ENCODE measurements around the gene RBPJ. TPM values are rescaled to one million over a fixed set of nuclear protein-coding genes. Genes with fewer than 3 reads are reported as not detected.
A peak's percentile ranks its signal among the peaks of the same experiment; 100 is the strongest.

RBPJ gene
- polyA plus RNA-seq, result 10 to 100 TPM; 11.8 to 25.9 TPM

DNA sequence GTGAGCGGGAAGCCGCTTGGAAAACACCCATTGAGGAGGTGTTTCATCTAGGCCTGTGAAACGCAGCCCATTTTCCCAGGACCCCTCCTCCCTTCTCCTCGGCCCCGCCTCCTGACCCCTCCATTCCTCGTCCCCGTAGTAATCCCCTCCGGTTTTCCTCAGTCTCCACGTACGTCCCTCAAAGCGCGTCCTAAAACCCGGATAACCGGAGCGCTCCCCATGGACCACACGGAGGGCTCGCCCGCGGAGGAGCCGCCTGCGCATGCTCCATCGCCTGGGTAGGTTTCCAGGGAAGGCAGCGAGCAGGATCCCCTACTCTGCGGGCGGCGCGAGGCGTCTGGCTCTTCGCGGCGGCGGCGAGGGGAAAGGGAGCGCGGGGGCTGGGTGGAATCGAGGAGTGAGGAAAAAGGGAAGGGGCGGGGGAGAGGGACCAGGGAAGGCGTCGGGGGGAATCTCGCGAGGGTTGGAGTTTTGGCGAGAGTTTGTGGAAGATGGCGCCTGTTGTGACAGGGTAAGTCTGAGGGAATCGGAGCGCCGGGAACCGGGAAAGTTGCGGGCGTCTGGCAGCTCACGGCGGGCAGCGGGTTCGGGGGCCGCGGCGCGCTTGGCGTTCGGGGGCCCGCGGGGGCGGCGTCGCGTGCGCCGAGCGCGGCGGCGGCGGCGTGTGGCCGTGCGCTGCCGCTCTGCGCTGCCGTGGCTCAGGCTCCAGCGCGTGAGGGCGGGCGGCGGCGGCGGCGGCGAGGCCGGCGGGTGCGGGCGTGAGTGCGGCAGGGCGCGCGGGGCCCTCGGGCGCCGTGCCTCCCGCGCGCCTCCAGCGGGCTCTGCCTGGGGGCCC lies at the start of gene RBPJ:
RBPJ (plus strand) TSS at position 477 of the 835 bp plus-strand sequence; CDS start at position 492, 15 bp downstream.
- Histone ChIP-seq H3K9me3 (ENCODE audit: control insufficient read depth in 2 of 2, insufficient read depth in 1 of 2, low read depth in 1 of 2, low read length in 1 of 2) (peaks cover 0 to 3% of the 10 kb centered on the region in 2 donors), H3K27me3 (ENCODE audit: control insufficient read depth in 1 of 2, insufficient read depth in 2 of 2, low read length in 2 of 2) (no peaks in the 10 kb centered on the region), H3K4me3 (ENCODE audit: low read depth in 1 of 2, low read length in 2 of 2) (peak within 1 kb of the TSS; percentile 71 to 93), H3K27ac (ENCODE audit: low read depth in 2 of 2, low read length in 1 of 2) (peak within 1 kb of the TSS; percentile 96 to 99), H3K36me3 (ENCODE audit: control insufficient read depth in 2 of 2, insufficient read depth in 2 of 2, low read length in 1 of 2) (no peaks in the 10 kb centered on the region), H3K4me1 (ENCODE audit: control insufficient read depth in 2 of 2, insufficient read depth in 2 of 2, low read length in 1 of 2) (peaks cover 0 to 3% of the 10 kb centered on the region in 2 donors)
- WGBS, 2 donors, result 0 to 1% methylated on average over 84 to 102 of the region's 102 CpGs

DNA sequence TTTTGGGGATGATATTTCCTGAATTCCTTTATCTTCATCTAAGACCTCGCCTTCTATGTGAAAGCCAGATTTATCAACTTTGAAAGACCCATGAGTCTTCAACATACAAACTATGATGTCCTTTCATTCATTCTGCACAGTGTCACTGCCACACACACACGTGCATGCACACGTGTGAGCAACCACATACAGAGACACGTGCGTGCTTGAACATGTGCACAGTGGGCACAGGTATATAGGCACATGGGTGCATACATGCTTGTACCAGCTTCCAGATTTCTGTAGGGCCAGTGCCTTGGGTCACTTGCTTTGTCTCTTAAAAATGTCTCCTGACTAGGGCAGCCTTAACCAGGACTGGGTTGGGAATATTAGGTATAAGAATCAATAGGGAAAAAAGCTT lies 49.1 kb upstream of the RBPJ start:
- Histone ChIP-seq H3K27me3 (ENCODE audit: control insufficient read depth in 1 of 2, insufficient read depth in 2 of 2, low read length in 2 of 2) (no peaks in the 10 kb centered on the region), H3K4me1 (ENCODE audit: control insufficient read depth in 2 of 2, insufficient read depth in 2 of 2, low read length in 1 of 2) (peaks cover 4 to 5% of the 10 kb centered on the region in 2 donors), H3K4me3 (ENCODE audit: low read depth in 1 of 2, low read length in 2 of 2) (no peak overlapping the region), H3K27ac (ENCODE audit: low read depth in 2 of 2, low read length in 1 of 2) (no peak overlapping the region), H3K9me3 (ENCODE audit: control insufficient read depth in 2 of 2, insufficient read depth in 1 of 2, low read depth in 1 of 2, low read length in 1 of 2) (no peaks in the 10 kb centered on the region), H3K36me3 (ENCODE audit: control insufficient read depth in 2 of 2, insufficient read depth in 2 of 2, low read length in 1 of 2) (no peaks in the 10 kb centered on the region)
- 92 to 94% methylated on average over 5 of the region's 5 CpGs for WGBS, 2 donors

DNA sequence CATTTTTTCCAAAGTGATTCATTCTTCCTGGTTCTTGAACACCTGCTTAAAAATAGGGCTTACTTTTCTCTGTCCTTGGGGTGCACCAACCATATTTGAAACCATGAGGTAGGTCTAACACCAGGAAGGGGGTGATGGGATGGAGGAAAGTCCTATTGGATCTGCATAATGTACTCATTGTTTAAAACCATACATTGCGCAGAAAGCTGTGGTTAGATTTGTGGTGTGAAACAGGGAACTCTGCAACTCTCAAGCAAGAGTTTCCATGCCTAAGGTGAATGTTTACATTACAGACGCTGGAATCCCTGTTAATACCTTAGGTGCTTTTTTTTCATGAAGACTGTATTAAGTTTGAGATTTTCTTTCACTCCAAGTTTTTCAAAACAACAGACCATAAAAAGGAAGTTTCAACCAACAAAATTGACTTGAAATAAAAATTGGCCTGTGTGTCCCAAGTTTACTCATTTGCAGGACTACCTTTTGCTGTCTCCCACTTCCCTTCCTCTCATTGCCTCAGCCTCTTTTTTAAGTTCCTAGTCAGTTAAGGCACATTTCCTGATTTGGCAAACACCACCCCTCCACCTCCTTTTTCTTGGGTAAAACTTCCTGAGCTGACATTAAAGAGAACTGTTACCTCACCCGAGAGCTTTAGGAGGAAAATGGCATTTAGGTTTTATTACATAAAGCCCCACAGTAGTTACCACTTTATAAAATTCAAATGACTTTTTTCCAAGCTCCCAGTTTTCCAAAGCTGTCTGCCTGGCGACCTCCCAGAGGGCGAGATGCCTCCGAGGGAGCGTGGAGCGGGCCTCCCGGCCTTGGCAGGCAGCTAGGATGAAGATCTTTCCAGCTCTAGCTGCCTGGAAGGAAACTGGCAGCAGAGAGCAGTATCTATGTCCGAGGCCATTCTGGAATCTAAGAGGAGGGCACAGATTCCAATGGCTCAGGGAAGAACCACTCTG lies 47.9 kb upstream of the RBPJ start:
- Histone ChIP-seq H3K4me3 (ENCODE audit: low read depth in 1 of 2, low read length in 2 of 2) (no peak overlapping the region), H3K27me3 (ENCODE audit: control insufficient read depth in 1 of 2, insufficient read depth in 2 of 2, low read length in 2 of 2) (no peaks in the 10 kb centered on the region), H3K27ac (ENCODE audit: low read depth in 2 of 2, low read length in 1 of 2) (peak overlapping the region; percentile 3 to 28), H3K4me1 (ENCODE audit: control insufficient read depth in 2 of 2, insufficient read depth in 2 of 2, low read length in 1 of 2) (peaks cover 4 to 5% of the 10 kb centered on the region in 2 donors), H3K9me3 (ENCODE audit: control insufficient read depth in 2 of 2, insufficient read depth in 1 of 2, low read depth in 1 of 2, low read length in 1 of 2) (no peaks in the 10 kb centered on the region), H3K36me3 (ENCODE audit: control insufficient read depth in 2 of 2, insufficient read depth in 2 of 2, low read length in 1 of 2) (no peaks in the 10 kb centered on the region)
- WGBS, 2 donors, result 31 to 50% methylated on average over 10 of the region's 10 CpGs

DNA sequence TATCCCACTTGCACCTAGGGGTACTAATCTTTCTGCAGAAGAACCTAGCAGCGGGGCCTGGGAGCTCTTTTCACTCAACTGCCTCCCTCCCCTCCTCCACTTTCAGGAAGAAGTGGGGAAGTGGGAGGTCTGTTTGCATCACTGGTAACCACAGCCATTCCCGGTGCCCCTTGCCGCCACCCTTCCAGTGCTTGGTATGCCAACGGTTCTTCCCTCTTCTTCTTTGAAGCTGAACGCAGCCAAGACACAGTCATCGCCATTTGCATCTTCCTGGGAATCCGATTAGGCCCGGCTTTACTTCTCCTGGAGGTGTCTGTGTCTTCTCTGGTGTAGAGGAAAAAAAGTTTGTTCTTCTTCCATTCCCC lies 47.2 kb upstream of the RBPJ start:
- WGBS, 2 donors, result 72 to 82% methylated on average over 8 of the region's 8 CpGs
- H3K27me3 ChIP-seq (ENCODE audit: control insufficient read depth in 1 of 2, insufficient read depth in 2 of 2, low read length in 2 of 2), result no peaks in the 10 kb centered on the region
- H3K27ac ChIP-seq (ENCODE audit: low read depth in 2 of 2, low read length in 1 of 2), result peak overlapping the region in 1 of 2 donors; percentile 15
- H3K4me1 ChIP-seq (ENCODE audit: control insufficient read depth in 2 of 2, insufficient read depth in 2 of 2, low read length in 1 of 2), result peaks cover 4 to 5% of the 10 kb centered on the region in 2 donors
- H3K4me3 ChIP-seq (ENCODE audit: low read depth in 1 of 2, low read length in 2 of 2), result no peak overlapping the region
- no peaks in the 10 kb centered on the region for H3K36me3 ChIP-seq (ENCODE audit: control insufficient read depth in 2 of 2, insufficient read depth in 2 of 2, low read length in 1 of 2)
- H3K9me3 ChIP-seq (ENCODE audit: control insufficient read depth in 2 of 2, insufficient read depth in 1 of 2, low read depth in 1 of 2, low read length in 1 of 2), result no peaks in the 10 kb centered on the region

DNA sequence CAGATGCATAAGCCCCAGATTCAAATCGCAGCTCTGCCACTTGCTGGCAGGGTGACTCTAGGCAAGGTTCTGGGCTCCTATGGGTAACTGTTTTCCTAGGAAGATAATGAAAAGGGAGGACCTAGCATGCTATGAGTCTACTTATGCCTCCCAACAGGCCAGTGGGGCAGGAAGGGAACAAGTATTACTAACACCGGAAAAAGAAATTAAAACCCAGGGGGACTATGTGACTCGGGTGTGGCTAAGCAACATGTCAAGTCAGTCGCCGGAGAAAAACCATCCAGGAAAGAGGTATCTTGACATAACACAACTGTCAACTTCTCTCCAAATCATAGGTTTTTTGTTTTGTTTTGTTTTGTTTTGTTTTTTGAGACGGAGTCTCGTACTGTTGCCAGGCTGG lies 45.5 kb upstream of the RBPJ start:
- no peaks in the 10 kb centered on the region for H3K9me3 ChIP-seq (ENCODE audit: control insufficient read depth in 2 of 2, insufficient read depth in 1 of 2, low read depth in 1 of 2, low read length in 1 of 2)
- H3K4me3 ChIP-seq (ENCODE audit: low read depth in 1 of 2, low read length in 2 of 2), result no peak overlapping the region
- H3K4me1 ChIP-seq (ENCODE audit: control insufficient read depth in 2 of 2, insufficient read depth in 2 of 2, low read length in 1 of 2), result peaks cover 4 to 5% of the 10 kb centered on the region in 2 donors
- no peaks in the 10 kb centered on the region for H3K36me3 ChIP-seq (ENCODE audit: control insufficient read depth in 2 of 2, insufficient read depth in 2 of 2, low read length in 1 of 2)
- H3K27ac ChIP-seq (ENCODE audit: low read depth in 2 of 2, low read length in 1 of 2), result peak overlapping the region in 1 of 2 donors; percentile 10
- no peaks in the 10 kb centered on the region for H3K27me3 ChIP-seq (ENCODE audit: control insufficient read depth in 1 of 2, insufficient read depth in 2 of 2, low read length in 2 of 2)
- 86 to 94% methylated on average over 7 of the region's 7 CpGs for WGBS, 2 donors

DNA sequence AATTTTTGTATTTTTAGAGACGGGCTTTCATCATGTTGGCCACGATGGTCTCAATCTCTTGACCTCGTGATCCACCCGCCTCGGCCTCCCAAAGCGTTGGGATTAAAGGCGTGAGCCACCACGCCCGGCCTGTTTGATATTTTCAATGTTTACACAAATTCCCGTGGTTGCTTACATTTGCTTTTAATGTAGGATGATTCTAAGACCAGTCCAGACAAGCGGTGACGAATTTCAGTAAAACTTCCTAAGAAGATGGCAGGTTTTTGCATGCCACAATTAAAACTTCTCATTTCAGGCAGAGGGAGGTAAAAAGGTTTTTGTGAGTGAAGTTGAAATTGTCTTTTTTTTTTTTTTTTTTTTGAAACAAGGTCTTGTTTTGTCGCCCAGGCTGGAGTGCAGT lies 41.4 kb upstream of the RBPJ start:
- WGBS, 2 donors, result 44 to 53% methylated on average over 13 of the region's 13 CpGs
- no peaks in the 10 kb centered on the region for H3K36me3 ChIP-seq (ENCODE audit: control insufficient read depth in 2 of 2, insufficient read depth in 2 of 2, low read length in 1 of 2)
- no peaks in the 10 kb centered on the region for H3K4me1 ChIP-seq (ENCODE audit: control insufficient read depth in 2 of 2, insufficient read depth in 2 of 2, low read length in 1 of 2)
- H3K9me3 ChIP-seq (ENCODE audit: control insufficient read depth in 2 of 2, insufficient read depth in 1 of 2, low read depth in 1 of 2, low read length in 1 of 2), result no peaks in the 10 kb centered on the region
- H3K27me3 ChIP-seq (ENCODE audit: control insufficient read depth in 1 of 2, insufficient read depth in 2 of 2, low read length in 2 of 2), result no peaks in the 10 kb centered on the region
- H3K27ac ChIP-seq (ENCODE audit: low read depth in 2 of 2, low read length in 1 of 2), result no peak overlapping the region
- H3K4me3 ChIP-seq (ENCODE audit: low read depth in 1 of 2, low read length in 2 of 2), result no peak overlapping the region

DNA sequence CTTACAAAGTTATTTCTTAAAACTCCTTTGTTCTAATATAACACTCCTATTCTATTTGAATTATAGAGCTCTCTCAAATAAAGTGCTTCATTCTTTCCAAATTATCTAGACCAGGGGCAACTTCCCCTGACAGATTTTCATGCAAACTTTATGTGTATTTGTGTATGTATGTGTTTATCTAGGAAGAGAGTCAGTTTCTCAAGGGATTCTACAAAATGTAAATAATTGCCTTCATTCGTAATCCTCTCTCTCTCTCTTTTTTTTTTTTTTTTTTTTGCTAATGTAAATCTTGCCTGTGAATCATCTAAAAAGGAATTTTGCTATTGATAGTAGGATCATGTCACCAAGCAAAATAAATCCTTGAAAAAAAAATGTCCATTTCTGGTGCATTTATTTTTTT lies 38.9 kb upstream of the RBPJ start:
- no peak overlapping the region for H3K4me3 ChIP-seq (ENCODE audit: low read depth in 1 of 2, low read length in 2 of 2)
- no peaks in the 10 kb centered on the region for H3K9me3 ChIP-seq (ENCODE audit: control insufficient read depth in 2 of 2, insufficient read depth in 1 of 2, low read depth in 1 of 2, low read length in 1 of 2)
- no peaks in the 10 kb centered on the region for H3K4me1 ChIP-seq (ENCODE audit: control insufficient read depth in 2 of 2, insufficient read depth in 2 of 2, low read length in 1 of 2)
- H3K36me3 ChIP-seq (ENCODE audit: control insufficient read depth in 2 of 2, insufficient read depth in 2 of 2, low read length in 1 of 2), result no peaks in the 10 kb centered on the region
- WGBS, 2 donors, result 59 to 73% methylated on average over 1 of the region's 1 CpG
- H3K27me3 ChIP-seq (ENCODE audit: control insufficient read depth in 1 of 2, insufficient read depth in 2 of 2, low read length in 2 of 2), result no peaks in the 10 kb centered on the region
- no peak overlapping the region for H3K27ac ChIP-seq (ENCODE audit: low read depth in 2 of 2, low read length in 1 of 2)

DNA sequence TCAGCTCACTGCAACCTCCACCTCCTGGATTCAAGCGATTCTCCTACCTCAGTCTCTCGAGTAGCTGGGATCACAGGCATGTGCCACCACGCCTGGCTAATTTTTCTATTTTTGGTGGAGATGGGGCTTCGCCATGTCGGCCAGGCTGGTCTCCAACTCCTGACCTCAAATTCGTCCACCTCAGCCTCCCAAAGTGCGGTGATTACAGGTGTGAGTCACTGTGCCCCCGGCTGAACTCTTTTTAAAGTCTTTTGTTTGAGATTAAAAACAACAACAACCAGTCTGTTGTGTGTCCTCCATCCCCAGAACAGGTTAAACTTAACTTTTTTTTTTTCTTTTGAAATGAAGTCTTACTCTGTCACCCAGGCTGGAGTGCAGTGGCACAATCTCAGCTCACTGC lies 36.3 kb upstream of the RBPJ start:
- H3K27ac ChIP-seq (ENCODE audit: low read depth in 2 of 2, low read length in 1 of 2), result no peak overlapping the region
- H3K4me3 ChIP-seq (ENCODE audit: low read depth in 1 of 2, low read length in 2 of 2), result no peak overlapping the region
- no peaks in the 10 kb centered on the region for H3K36me3 ChIP-seq (ENCODE audit: control insufficient read depth in 2 of 2, insufficient read depth in 2 of 2, low read length in 1 of 2)
- H3K4me1 ChIP-seq (ENCODE audit: control insufficient read depth in 2 of 2, insufficient read depth in 2 of 2, low read length in 1 of 2), result peaks cover 0 to 2% of the 10 kb centered on the region in 2 donors
- 71 to 78% methylated on average over 8 of the region's 8 CpGs for WGBS, 2 donors
- no peaks in the 10 kb centered on the region for H3K27me3 ChIP-seq (ENCODE audit: control insufficient read depth in 1 of 2, insufficient read depth in 2 of 2, low read length in 2 of 2)
- H3K9me3 ChIP-seq (ENCODE audit: control insufficient read depth in 2 of 2, insufficient read depth in 1 of 2, low read depth in 1 of 2, low read length in 1 of 2), result no peaks in the 10 kb centered on the region

DNA sequence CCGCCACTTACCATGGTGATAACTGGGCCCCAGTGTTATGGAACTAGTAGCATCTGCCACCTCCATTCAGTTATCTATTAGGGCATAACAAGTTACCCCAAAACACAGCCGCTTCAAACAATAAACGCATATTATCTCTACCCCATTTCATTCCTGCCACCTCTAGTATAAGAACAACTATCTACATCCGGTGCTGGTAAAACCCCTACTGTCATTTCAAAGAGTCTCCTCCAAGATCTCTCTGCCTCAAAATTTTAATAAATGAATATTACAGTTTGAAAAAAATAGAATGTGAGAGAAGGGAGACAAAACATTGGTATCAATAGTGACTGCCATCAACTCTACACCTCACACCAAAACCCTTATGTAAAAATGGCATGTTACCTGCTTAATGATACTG lies 35.5 kb upstream of the RBPJ start:
- H3K9me3 ChIP-seq (ENCODE audit: control insufficient read depth in 2 of 2, insufficient read depth in 1 of 2, low read depth in 1 of 2, low read length in 1 of 2), result no peaks in the 10 kb centered on the region
- WGBS, 2 donors, result 90% methylated on average over 4 of the region's 4 CpGs
- H3K36me3 ChIP-seq (ENCODE audit: control insufficient read depth in 2 of 2, insufficient read depth in 2 of 2, low read length in 1 of 2), result no peaks in the 10 kb centered on the region
- no peak overlapping the region for H3K27ac ChIP-seq (ENCODE audit: low read depth in 2 of 2, low read length in 1 of 2)
- no peaks in the 10 kb centered on the region for H3K27me3 ChIP-seq (ENCODE audit: control insufficient read depth in 1 of 2, insufficient read depth in 2 of 2, low read length in 2 of 2)
- no peak overlapping the region for H3K4me3 ChIP-seq (ENCODE audit: low read depth in 1 of 2, low read length in 2 of 2)
- peaks cover 0 to 2% of the 10 kb centered on the region in 2 donors for H3K4me1 ChIP-seq (ENCODE audit: control insufficient read depth in 2 of 2, insufficient read depth in 2 of 2, low read length in 1 of 2)

Data from esophagus (tissue), 2 donors.